HEK293 (cell line): ENCODE results near the gene SHISAL2A.

Experiments used
- ATF2 ChIP-seq: fragments of 450-650 bp; formaldehyde crosslinking; IDR thresholded peaks from 2 replicates; pipeline ENCODE4 v1.5.1; 2016; ENCODE audit warnings: missing biosample characterization, missing genetic modification characterization, low read depth
- CTCF ChIP-seq: fragments of 450-650 bp; formaldehyde crosslinking; IDR thresholded peaks from 2 replicates; pipeline ENCODE4 v1.5.1; 2016; ENCODE audit warnings: missing biosample characterization, missing genetic modification characterization
- IKZF3 ChIP-seq: fragments of 450-650 bp; IDR thresholded peaks from 2 replicates; pipeline ENCODE4 v1.5.0; 2018; ENCODE audit warnings: missing biosample characterization, mild to moderate bottlenecking, missing genetic modification characterization, moderate library complexity
- ZBTB17 ChIP-seq: fragments of 450-650 bp; formaldehyde crosslinking; IDR thresholded peaks from 2 replicates; pipeline ENCODE4 v1.5.1; 2016; ENCODE audit warnings: missing biosample characterization, missing genetic modification characterization
- ZFHX2 ChIP-seq: fragments of 450-650 bp; formaldehyde crosslinking; conservative IDR thresholded peaks from 2 replicates; pipeline ENCODE4 v1.5.1; 2016; ENCODE audit warnings: missing biosample characterization, missing genetic modification characterization
- ZNF121 ChIP-seq: fragments of 450-650 bp; formaldehyde crosslinking; IDR thresholded peaks from 2 replicates; pipeline ENCODE4 v1.5.1; 2016; ENCODE audit warnings: missing biosample characterization, missing genetic modification characterization
- ZNF148 ChIP-seq: fragments of 450-650 bp; formaldehyde crosslinking; IDR thresholded peaks from 2 replicates; pipeline ENCODE4 v1.5.0; 2017; ENCODE audit warnings: missing biosample characterization, missing genetic modification characterization, borderline replicate concordance
- ZNF211 ChIP-seq: fragments of 450-650 bp; formaldehyde crosslinking; IDR thresholded peaks from 2 replicates; pipeline ENCODE4 v1.5.1; 2016; ENCODE audit warnings: low read depth, missing biosample characterization, missing genetic modification characterization
- ZNF274 ChIP-seq, 2 experiments: fragments of 200-500 bp in 1 of 2; fragments of 450-650 bp in 1 of 2; sonication (Bioruptor generic) in 1 of 2; formaldehyde crosslinking in 1 of 2; IDR thresholded peaks; 2 replicates each; pipeline versions ENCODE4 v1.5.1 to v1.6.1; 2014 to 2016; ENCODE audit warnings: borderline replicate concordance in 1 of 2, inconsistent platforms in 1 of 2, low read length in 1 of 2, missing biosample characterization in 1 of 2, missing genetic modification characterization in 1 of 2
- ZNF513 ChIP-seq: fragments of 450-650 bp; IDR thresholded peaks from 2 replicates; pipeline ENCODE4 v1.5.1; 2018; ENCODE audit warnings: missing biosample characterization, missing genetic modification characterization
- ZNF518A ChIP-seq: fragments of 450-650 bp; formaldehyde crosslinking; conservative IDR thresholded peaks from 2 replicates; pipeline ENCODE4 v1.5.1; 2016; ENCODE audit warnings: low read depth, missing biosample characterization, missing genetic modification characterization
- ZNF707 ChIP-seq: fragments of 450-650 bp; formaldehyde crosslinking; IDR thresholded peaks from 2 replicates; pipeline ENCODE4 v1.5.1; 2016; ENCODE audit warnings: missing biosample characterization, missing genetic modification characterization
- ZSCAN18 ChIP-seq: fragments of 450-650 bp; formaldehyde crosslinking; IDR thresholded peaks from 2 replicates; pipeline ENCODE4 v1.5.1; 2016; ENCODE audit warnings: missing biosample characterization, missing genetic modification characterization

- no peak for TF ChIP-seq ZFHX2 (tag by site-specific recombination)
- TF ChIP-seq CTCF (tag by site-specific recombination), result no peak
- TF ChIP-seq ZBTB17 (tag by site-specific recombination), result no peak
- no peak for TF ChIP-seq ZNF518A
- TF ChIP-seq ZNF211 (tag by site-specific recombination), result no peak
- TF ChIP-seq ZNF148 (tag by site-specific recombination), result no peak
- TF ChIP-seq ZNF513 (tag by site-specific recombination), result no peak
- TF ChIP-seq ATF2 (tag by site-specific recombination), result no peak
- TF ChIP-seq ZNF274 (IDR thresholded peaks at IDR 0.05; ENCODE audit: low read length), result no peak
- no peak for TF ChIP-seq ZNF274 (tag by site-specific recombination; IDR thresholded peaks at IDR 0.05; ENCODE audit: borderline replicate concordance)
- no peak for TF ChIP-seq IKZF3 (tag by site-specific recombination)
- no peak for TF ChIP-seq ZSCAN18
- TF ChIP-seq ZNF707 (tag by site-specific recombination), result no peak
- no peak for TF ChIP-seq ZNF121
Observed at GRCh38 chr1:52633291-52633754, 355 bp downstream of the SHISAL2A start.
